SK-N-SH (cell line): Measurements from ENCODE around the gene PNPLA1. TPM values are rescaled to one million over a fixed set of nuclear protein-coding genes. Genes with fewer than 3 reads are reported as not detected.

Experiments
- CTCF ChIA-PET: fragments of 300-600, 350-600 bp; formaldehyde crosslinking; extraction: SDS; loops from one replicate; lab custom pipeline; 2021; lab: Yijun Ruan, JAX
- POLR2A ChIA-PET: fragments of 350-600 bp; sonication (Branson Sonifier 250); formaldehyde crosslinking; extraction: SDS; loops from one replicate; lab custom pipeline; 2020; ENCODE audit warnings: antibody characterized with exemption, inconsistent platforms; lab: Yijun Ruan, JAX
- DNase-seq: peaks from one replicate; pipeline ENCODE4 v3.0.0; 2012
- H2AFZ ChIP-seq: fragments of 200-600 bp; sonication (generic); 2 replicates; pipeline ENCODE4 v1.8.1; 2016; ENCODE audit warnings: antibody characterized with exemption, mild to moderate bottlenecking, low read depth
- H3F3A ChIP-seq: fragments of 200-600 bp; sonication (generic); replicated peaks from 2 replicates; pipeline ENCODE3; 2016; ENCODE audit warnings: antibody characterized with exemption, mild to moderate bottlenecking; ENCODE audit not compliant: insufficient read depth
- H3K27ac ChIP-seq, 2 experiments: fragments of 200-500 bp in 1 of 2; fragments of 200-600 bp in 1 of 2; sonication (Bioruptor generic) in 1 of 2; sonication (generic), shearing (Covaris generic) in 1 of 2; 2 replicates each; pipeline versions ENCODE4 v1.5.1 to v1.6.1; 2014 to 2016; ENCODE audit warnings: low read depth in 2 of 2, inconsistent platforms in 1 of 2, low read length in 1 of 2, mild to moderate bottlenecking in 1 of 2, mixed read lengths in 1 of 2
- H3K27me3 ChIP-seq: fragments of 200-600 bp; sonication (generic), shearing (Covaris generic); 2 replicates; pipeline ENCODE4 v1.6.1; 2016; ENCODE audit warnings: mixed run types; ENCODE audit not compliant: insufficient read depth
- H3K36me3 ChIP-seq, 2 experiments: fragments of 200-500 bp in 1 of 2; fragments of 200-600 bp in 1 of 2; sonication (Bioruptor generic) in 1 of 2; sonication (generic) in 1 of 2; replicated peaks in 1 of 2; 2 replicates each; pipeline versions ENCODE3 to v1.5.1; 2014 to 2016; ENCODE audit warnings: low read length in 1 of 2, mild to moderate bottlenecking in 1 of 2; ENCODE audit not compliant: insufficient read depth in 2 of 2, control insufficient read depth in 1 of 2
- H3K4me1 ChIP-seq, 2 experiments: fragments of 200-500 bp in 1 of 2; fragments of 200-600 bp in 1 of 2; sonication (Bioruptor generic) in 1 of 2; sonication (generic), shearing (Covaris generic) in 1 of 2; 2 replicates each; pipeline versions ENCODE4 v1.5.1 to v1.6.1; 2014 to 2016; ENCODE audit warnings: low read depth in 1 of 2, low read length in 1 of 2, mixed run types in 1 of 2; ENCODE audit not compliant: insufficient read depth in 2 of 2, control insufficient read depth in 1 of 2
- H3K4me2 ChIP-seq: fragments of 200-600 bp; sonication (generic), shearing (Covaris generic); 2 replicates; pipeline ENCODE4 v1.6.1; 2017; ENCODE audit warnings: mixed run types
- H3K4me3 ChIP-seq, 2 experiments: fragments of 200-500 bp in 1 of 2; fragments of 200-600 bp in 1 of 2; sonication (Bioruptor generic) in 1 of 2; sonication (generic), shearing (Covaris generic) in 1 of 2; 2 replicates each; pipeline versions ENCODE4 v1.5.1 to v1.8.1; 2014 to 2016; ENCODE audit warnings: low read depth in 2 of 2, inconsistent platforms in 1 of 2, low read length in 1 of 2, mild to moderate bottlenecking in 1 of 2, mixed read lengths in 1 of 2, moderate library complexity in 1 of 2
- H3K79me2 ChIP-seq: fragments of 200-600 bp; sonication (generic); 2 replicates; pipeline ENCODE4 v1.8.1; 2017; ENCODE audit warnings: mild to moderate bottlenecking; ENCODE audit not compliant: insufficient read depth
- H3K9ac ChIP-seq: fragments of 200-600 bp; sonication (generic); 2 replicates; pipeline ENCODE4 v1.6.1; 2017; ENCODE audit warnings: mixed run types
- H3K9me2 ChIP-seq: fragments of 200-600 bp; sonication (generic); 2 replicates; pipeline ENCODE4 v1.6.1; 2017; ENCODE audit warnings: mixed run types
- H3K9me3 ChIP-seq: fragments of 200-600 bp; sonication (generic); 2 replicates; pipeline ENCODE4 v1.6.1; 2017; ENCODE audit warnings: mixed run types, mild to moderate bottlenecking, moderate library complexity
- H4K20me1 ChIP-seq: fragments of 200-600 bp; sonication (generic); 2 replicates; pipeline ENCODE4 v1.6.1; 2017; ENCODE audit warnings: mild to moderate bottlenecking, mixed run types; ENCODE audit not compliant: insufficient read depth
- ELF1 ChIP-seq: IDR thresholded peaks from 2 replicates; pipeline ENCODE4 v1.4.0; 2012
- EP300 ChIP-seq, 2 experiments: IDR thresholded peaks; 2 replicates each; pipeline versions ENCODE4 v1.4.0 to v1.6.1; 2012; ENCODE audit warnings: borderline replicate concordance in 1 of 2, low read depth in 1 of 2, low read length in 1 of 2
- FOSL2 ChIP-seq: IDR thresholded peaks from 2 replicates; pipeline ENCODE4 v1.4.0; 2012; ENCODE audit warnings: low read depth, mild to moderate bottlenecking, moderate library complexity, borderline replicate concordance
- FOXJ3 ChIP-seq: sonication (generic); formaldehyde crosslinking; IDR thresholded peaks from 2 replicates; pipeline ENCODE4 v1.5.1; 2020; ENCODE audit warnings: mild to moderate bottlenecking, missing genetic modification reagents
- GABPA ChIP-seq: IDR thresholded peaks from 2 replicates; pipeline ENCODE4 v1.4.0; 2012; ENCODE audit warnings: low read depth, mild to moderate bottlenecking
- GATA2 ChIP-seq: sonication (generic); formaldehyde crosslinking; IDR thresholded peaks from 2 replicates; pipeline ENCODE4 v1.5.0; 2020; ENCODE audit warnings: mild to moderate bottlenecking, missing genetic modification reagents
- IRF3 ChIP-seq: fragments of 150-350 bp; IDR thresholded peaks from 2 replicates; pipeline ENCODE4 v1.6.1; 2016; ENCODE audit warnings: mild to moderate bottlenecking, low read depth, low read length
- JUND ChIP-seq: IDR thresholded peaks from 2 replicates; pipeline ENCODE4 v1.4.0; 2012
- NFIC ChIP-seq: IDR thresholded peaks from 2 replicates; pipeline ENCODE4 v1.4.0; 2012; ENCODE audit warnings: borderline replicate concordance
- POLR2AphosphoS5 ChIP-seq: IDR thresholded peaks from 2 replicates; pipeline ENCODE4 v1.6.1; 2012; ENCODE audit warnings: low read depth, low read length
- RAD21 ChIP-seq: IDR thresholded peaks from 2 replicates; pipeline ENCODE4 v1.6.1; 2012; ENCODE audit warnings: mild to moderate bottlenecking, low read length
- RFX5 ChIP-seq: IDR thresholded peaks from 2 replicates; pipeline ENCODE4 v1.6.1; 2012; ENCODE audit warnings: mild to moderate bottlenecking, improper control_type of control experiment, low read length
- TCF12 ChIP-seq: IDR thresholded peaks from 2 replicates; pipeline ENCODE4 v1.4.0; 2012
- WGBS: methylation state at CpG from one replicate; pipeline ENCODE4 v1.1.6; 2017; ENCODE audit warnings: low lambda C conversion rate; 5-methylcytosine and 5-hydroxymethylcytosine counted together
- polyA plus RNA-seq, 3 experiments: library from polyadenylated mRNA; depleted of rRNA; stranded (reverse); fragments of >200 nt; gene quantifications; 2 replicates each; pipeline ENCODE4 v1.2.3, GENCODE V29; 2012
- TF ChIP-seq, protein P1 (sequence below): IDR thresholded peaks from 2 replicates; pipeline ENCODE4 v1.6.1; 2012; ENCODE audit warnings: mild to moderate bottlenecking, low read depth, low read length, moderate library complexity
- TF ChIP-seq, protein P2 (sequence below): IDR thresholded peaks from 2 replicates; pipeline ENCODE4 v1.4.0; 2012; ENCODE audit warnings: low read depth
- TF ChIP-seq, protein P3 (sequence below): fragments of 150-350 bp; IDR thresholded peaks from 2 replicates; pipeline ENCODE4 v1.6.1; 2017; ENCODE audit warnings: antibody characterized with exemption, low read length, low read depth, borderline replicate concordance

Gene PNPLA1
- polyA plus RNA-seq, 1 of the 3 experiments (the other 2 are of a cell fraction): not detected

GRCh38 chr6:36276581-36277536 lies 7.0 kb downstream of the PNPLA1 start:
- Histone ChIP-seq H3K4me2 (no peak overlapping the region), H3K9me2 (no peaks in the 10 kb centered on the region), H3K36me3 (no peaks in the 10 kb centered on the region), H3K9me3 (no peaks in the 10 kb centered on the region), H3F3A (no peaks in the 10 kb centered on the region), H3K4me1 (no peaks in the 10 kb centered on the region), H4K20me1 (no peaks in the 10 kb centered on the region)
- no peak for DNase-seq
- POLR2A ChIA-PET: no interaction called here
- 59% methylated on average over 12 of the region's 13 CpGs for WGBS
- CTCF ChIA-PET: interaction anchor here (1.6 kb wide), 2 partner anchors 25 to 138 kb away, joined by 5 read pairs; no protein-coding TSS in a partner anchor
- TF ChIP-seq, protein P1, sequence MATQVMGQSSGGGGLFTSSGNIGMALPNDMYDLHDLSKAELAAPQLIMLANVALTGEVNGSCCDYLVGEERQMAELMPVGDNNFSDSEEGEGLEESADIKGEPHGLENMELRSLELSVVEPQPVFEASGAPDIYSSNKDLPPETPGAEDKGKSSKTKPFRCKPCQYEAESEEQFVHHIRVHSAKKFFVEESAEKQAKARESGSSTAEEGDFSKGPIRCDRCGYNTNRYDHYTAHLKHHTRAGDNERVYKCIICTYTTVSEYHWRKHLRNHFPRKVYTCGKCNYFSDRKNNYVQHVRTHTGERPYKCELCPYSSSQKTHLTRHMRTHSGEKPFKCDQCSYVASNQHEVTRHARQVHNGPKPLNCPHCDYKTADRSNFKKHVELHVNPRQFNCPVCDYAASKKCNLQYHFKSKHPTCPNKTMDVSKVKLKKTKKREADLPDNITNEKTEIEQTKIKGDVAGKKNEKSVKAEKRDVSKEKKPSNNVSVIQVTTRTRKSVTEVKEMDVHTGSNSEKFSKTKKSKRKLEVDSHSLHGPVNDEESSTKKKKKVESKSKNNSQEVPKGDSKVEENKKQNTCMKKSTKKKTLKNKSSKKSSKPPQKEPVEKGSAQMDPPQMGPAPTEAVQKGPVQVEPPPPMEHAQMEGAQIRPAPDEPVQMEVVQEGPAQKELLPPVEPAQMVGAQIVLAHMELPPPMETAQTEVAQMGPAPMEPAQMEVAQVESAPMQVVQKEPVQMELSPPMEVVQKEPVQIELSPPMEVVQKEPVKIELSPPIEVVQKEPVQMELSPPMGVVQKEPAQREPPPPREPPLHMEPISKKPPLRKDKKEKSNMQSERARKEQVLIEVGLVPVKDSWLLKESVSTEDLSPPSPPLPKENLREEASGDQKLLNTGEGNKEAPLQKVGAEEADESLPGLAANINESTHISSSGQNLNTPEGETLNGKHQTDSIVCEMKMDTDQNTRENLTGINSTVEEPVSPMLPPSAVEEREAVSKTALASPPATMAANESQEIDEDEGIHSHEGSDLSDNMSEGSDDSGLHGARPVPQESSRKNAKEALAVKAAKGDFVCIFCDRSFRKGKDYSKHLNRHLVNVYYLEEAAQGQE: no peak
- TF ChIP-seq POLR2AphosphoS5 (no peak), NFIC (no peak), TCF12 (no peak), RAD21 (no peak), FOXJ3 (no peak), ELF1 (no peak)
- TF ChIP-seq, protein P2, sequence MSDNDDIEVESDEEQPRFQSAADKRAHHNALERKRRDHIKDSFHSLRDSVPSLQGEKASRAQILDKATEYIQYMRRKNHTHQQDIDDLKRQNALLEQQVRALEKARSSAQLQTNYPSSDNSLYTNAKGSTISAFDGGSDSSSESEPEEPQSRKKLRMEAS: no peak
- TF ChIP-seq, all 33 proteins: peak for 0
- H3K27me3 ChIP-seq: peaks cover 25% of the 10 kb centered on the region
- H3K27ac ChIP-seq: no peak overlapping the region
- H2AFZ ChIP-seq: no peak overlapping the region
- H3K9ac ChIP-seq: no peak overlapping the region
- H3K4me3 ChIP-seq: no peak overlapping the region
- H3K79me2 ChIP-seq: no peaks in the 10 kb centered on the region

DNA sequence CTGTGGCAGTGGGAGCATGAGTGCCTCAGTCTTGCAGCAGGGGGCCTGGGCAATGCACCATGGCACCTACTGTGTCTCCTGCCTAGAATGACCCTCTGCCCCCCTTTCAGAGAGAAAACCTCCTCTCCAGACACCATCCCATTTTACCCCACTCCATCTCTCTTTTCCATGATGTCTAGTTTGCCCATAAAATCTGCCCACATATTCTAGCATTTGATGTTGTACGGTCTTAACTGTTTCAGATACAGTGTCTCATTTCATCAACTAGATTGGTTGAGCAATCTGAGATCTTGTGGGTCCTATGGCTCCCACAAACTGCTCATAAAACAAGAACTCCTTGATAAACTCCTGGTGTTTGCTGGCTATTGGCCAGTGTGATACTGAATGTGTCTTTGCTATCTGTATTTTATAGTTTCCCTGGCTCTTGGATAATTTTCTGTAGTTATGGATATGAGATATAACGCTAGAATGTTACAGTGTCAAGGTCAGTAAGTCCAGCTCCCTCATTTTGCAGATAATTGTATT lies 8.1 kb downstream of the PNPLA1 start:
- H3K4me2 ChIP-seq: no peak overlapping the region
- H3K79me2 ChIP-seq: no peaks in the 10 kb centered on the region
- TF ChIP-seq, protein P1: no peak
- TF ChIP-seq JUND: no peak
- no peak for TF ChIP-seq POLR2AphosphoS5
- TF ChIP-seq, protein P3, sequence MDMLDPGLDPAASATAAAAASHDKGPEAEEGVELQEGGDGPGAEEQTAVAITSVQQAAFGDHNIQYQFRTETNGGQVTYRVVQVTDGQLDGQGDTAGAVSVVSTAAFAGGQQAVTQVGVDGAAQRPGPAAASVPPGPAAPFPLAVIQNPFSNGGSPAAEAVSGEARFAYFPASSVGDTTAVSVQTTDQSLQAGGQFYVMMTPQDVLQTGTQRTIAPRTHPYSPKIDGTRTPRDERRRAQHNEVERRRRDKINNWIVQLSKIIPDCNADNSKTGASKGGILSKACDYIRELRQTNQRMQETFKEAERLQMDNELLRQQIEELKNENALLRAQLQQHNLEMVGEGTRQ: no peak
- TF ChIP-seq RFX5: no peak
- no peak for TF ChIP-seq ELF1
- no peak for TF ChIP-seq FOXJ3
- no peak for TF ChIP-seq FOSL2
- TF ChIP-seq RAD21: no peak
- no peak for TF ChIP-seq GABPA
- no peak for TF ChIP-seq IRF3
- TF ChIP-seq GATA2 (CRISPR knock-in tag): no peak
- no peak for TF ChIP-seq EP300 (IDR thresholded peaks at IDR 0.05; ENCODE audit: borderline replicate concordance in 1 of 2, low read depth in 1 of 2, low read length in 1 of 2)
- no peak for DNase-seq
- H3K4me3 ChIP-seq: no peak overlapping the region
- H3K27ac ChIP-seq: no peak overlapping the region
- no peaks in the 10 kb centered on the region for H3K4me1 ChIP-seq
- ChIA-PET POLR2A (no interaction called here), CTCF (no interaction called here)
- no peak overlapping the region for H2AFZ ChIP-seq
- WGBS: 54% methylated on average over 2 of the region's 2 CpGs
- no peaks in the 10 kb centered on the region for H3F3A ChIP-seq
- H3K36me3 ChIP-seq: no peaks in the 10 kb centered on the region
- peaks cover 25% of the 10 kb centered on the region for H3K27me3 ChIP-seq
- H3K9me2 ChIP-seq: no peaks in the 10 kb centered on the region
- no peak overlapping the region for H3K9ac ChIP-seq
- no peaks in the 10 kb centered on the region for H3K9me3 ChIP-seq
- H4K20me1 ChIP-seq: no peaks in the 10 kb centered on the region
